Heart right ventricle (tissue), 16 donors: ENCODE results near the gene PI4KB. TPM values are rescaled to one million over a fixed set of nuclear protein-coding genes. Genes with fewer than 3 reads are reported as not detected.

Experiments
- ATAC-seq, 8 donors: fragments of 200-7000 bp; cut with Tn5 transposase; one replicate each; pipeline ENCODE4 v1.9.1; 2020; ENCODE audit warnings: mild to moderate bottlenecking in 8 of 8, moderate library complexity in 8 of 8, moderate number of reproducible peaks in 1 of 8
- DNase-seq, 2 donors: peaks; one replicate each; pipeline ENCODE4 v3.0.0-alpha.2; 2020
- H3K27ac ChIP-seq, 10 donors: fragments of 200-600 bp; sonication (generic) in 2 of 10; one replicate each; pipeline versions ENCODE4 v1.5.0 to v1.8.0; 2020 to 2022; ENCODE audit warnings: mild to moderate bottlenecking in 3 of 10
- H3K27me3 ChIP-seq, 7 donors: fragments of 200-600 bp; one replicate each; pipeline ENCODE4 v1.8.0; 2021 to 2022; ENCODE audit warnings: mild to moderate bottlenecking in 2 of 7
- H3K36me3 ChIP-seq, 9 donors: fragments of 200-600 bp; sonication (generic) in 1 of 9; one replicate each; pipeline versions ENCODE4 v1.5.0 to v1.8.0; 2020 to 2022; ENCODE audit warnings: mild to moderate bottlenecking in 2 of 9
- H3K4me1 ChIP-seq, 9 donors: fragments of 200-600 bp; sonication (generic) in 1 of 9; one replicate each; pipeline versions ENCODE4 v1.5.0 to v1.8.0; 2020 to 2022; ENCODE audit warnings: mild to moderate bottlenecking in 4 of 9
- H3K4me3 ChIP-seq, 10 donors: fragments of 200-600 bp; sonication (generic) in 2 of 10; one replicate each; pipeline versions ENCODE4 v1.5.0 to v1.8.0; 2020 to 2022; ENCODE audit warnings: mild to moderate bottlenecking in 7 of 10, moderate library complexity in 2 of 10
- H3K9me3 ChIP-seq, 11 donors: fragments of 200-600 bp in 10 of 11; sonication (generic) in 2 of 11; one replicate each; pipeline versions ENCODE4 v1.5.0 to v1.8.0; 2013 to 2022; ENCODE audit warnings: mild to moderate bottlenecking in 2 of 11, control low read depth in 1 of 11, moderate library complexity in 1 of 11
- WGBS, 2 donors: extraction: QIAGEN DNeasy Blood & Tissue Kit; methylation state at CpG; one replicate each; pipeline ENCODE4 v1.1.7; 2013; ENCODE audit warnings: inconsistent platforms in 1 of 2; 5-methylcytosine and 5-hydroxymethylcytosine counted together
- intact Hi-C, 10 donors: fragments of 100-400 bp; cut with DNase I; formaldehyde crosslinking; loops; one replicate each; pipeline versions ENCODE4 v1.11.1 to v1.14.2; 2022
- polyA plus RNA-seq, 2 donors: library from polyadenylated mRNA; stranded (reverse); fragments of 200-250 nt; gene quantifications; one replicate each; pipeline ENCODE4 v1.2.3, GENCODE V29; 2013
- total RNA-seq, 10 donors: library from RNA; stranded (reverse); fragmentation: NEBNext Ultra II Directional in 3 of 10; extraction: Animal tissue kit (Norgen Biotek cat#: 25700) in 3 of 10; gene quantifications; one replicate each; pipeline versions ENCODE4 v1.2.1 to v1.2.4, GENCODE V29; 2021 to 2023
- TF ChIP-seq, protein P1 (sequence below), 9 donors: fragments of 200-600 bp; sonication (generic) in 2 of 9; IDR thresholded peaks; one replicate each; pipeline versions ENCODE4 v1.5.0 to v1.8.0; 2021 to 2022; ENCODE audit warnings: antibody characterized with exemption in 9 of 9, mild to moderate bottlenecking in 5 of 9, moderate library complexity in 1 of 9
- donor health status: Arrhythmogenic right ventricular cardiomyopathy.
- donor health status: ischemic (EF 13 %, LVEDD 7.1; RV severe dilation, severe dysfunction).
- donor health status: healthy with polysubstance abuse.
- donor health status: DM: no; HTN: yes; CAD: no.
- donor health status: DM: no; HTN: no; CAD: no.
- donor health status: ischemic (EF 25% LVEDD 6.9; RV normal size, moderate dysfunction).
- donor health status: ischemic (EF 25% LVEDD 5.7; RV mildly dilated, moderate dysfunction).
- donor health status: healthy.
- donor health status: DM: yes; HTN: yes; CAD: no.
- donor health status: Ischemic cardiomyopathy.
- donor health status: ischemic (EF 35%, LVEDD 5.7; RV mildly dilated, moderate dysfunction).
- donor health status: nonischemic (EF 11% LVEDD 7.7; RV severe dilation, severe dysfunction).
- donor health status: DM: yes; HTN: yes; CAD: no.
- donor health status: PGD.
- donor health status: ischemic (EF 29% LVEDD 5.4; RV normal size, mild dysfunction).
- donor health status: nonischemic (EF 23%, LVEDD 6.1; RV moderate dilation, normal function).

The PI4KB gene
- total and polyA plus RNA-seq, 12 donors: 17.6 to 52.1 (median 40.2) TPM

DNA sequence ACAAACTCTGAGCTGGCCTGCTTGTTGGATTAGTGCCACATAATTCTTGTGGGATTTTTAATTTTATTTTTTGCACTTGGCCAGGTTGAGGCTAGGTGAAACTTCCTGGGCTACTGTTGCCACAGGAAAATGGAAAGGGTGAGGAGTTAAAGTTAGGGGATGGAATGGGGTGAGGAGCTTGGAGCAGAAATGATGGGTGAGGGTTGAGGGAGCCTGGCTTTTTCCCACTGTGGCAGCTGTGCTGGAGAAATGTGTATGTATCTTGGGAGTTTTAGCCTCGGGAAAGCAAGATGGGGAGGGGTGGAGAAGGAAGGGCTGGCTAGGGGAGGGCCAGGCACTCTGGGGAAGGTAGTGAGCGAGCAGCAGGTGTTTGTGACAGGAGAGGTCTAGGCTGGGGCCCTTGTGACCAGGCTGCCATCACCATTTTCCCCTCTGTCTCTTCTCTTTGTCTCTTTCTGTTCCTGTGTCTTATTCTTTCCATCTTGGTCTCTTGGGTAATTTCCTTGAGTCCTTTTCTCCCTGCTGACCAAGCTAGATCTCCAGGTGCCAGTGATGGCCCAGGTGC lies 43.1 kb downstream of the PI4KB start:
- Histone ChIP-seq H3K9me3 (no peaks in the 10 kb centered on the region), H3K27me3 (no peaks in the 10 kb centered on the region), H3K27ac (peak overlapping the region in 6 of 10 donors; percentile 94 to 99 (median 96)), H3K4me3 (peak overlapping the region in 6 of 10 donors; percentile 73 to 93 (median 84)), H3K4me1 (peaks cover 0 to 30% (median 20%) of the 10 kb centered on the region in 9 donors), H3K36me3 (peaks cover 0 to 45% (median 31%) of the 10 kb centered on the region in 9 donors)
- intact Hi-C loops: loop anchor here in 3 of 10 donors (5.0 to 10.0 kb wide), 3 partner anchors 43 to 113 kb away; partner anchors contain the start of genes PI4KB (in 1 of the 3), PSMB4 (in 1 of the 3) and RFX5 (in 1 of the 3)
- TF ChIP-seq, protein P1, sequence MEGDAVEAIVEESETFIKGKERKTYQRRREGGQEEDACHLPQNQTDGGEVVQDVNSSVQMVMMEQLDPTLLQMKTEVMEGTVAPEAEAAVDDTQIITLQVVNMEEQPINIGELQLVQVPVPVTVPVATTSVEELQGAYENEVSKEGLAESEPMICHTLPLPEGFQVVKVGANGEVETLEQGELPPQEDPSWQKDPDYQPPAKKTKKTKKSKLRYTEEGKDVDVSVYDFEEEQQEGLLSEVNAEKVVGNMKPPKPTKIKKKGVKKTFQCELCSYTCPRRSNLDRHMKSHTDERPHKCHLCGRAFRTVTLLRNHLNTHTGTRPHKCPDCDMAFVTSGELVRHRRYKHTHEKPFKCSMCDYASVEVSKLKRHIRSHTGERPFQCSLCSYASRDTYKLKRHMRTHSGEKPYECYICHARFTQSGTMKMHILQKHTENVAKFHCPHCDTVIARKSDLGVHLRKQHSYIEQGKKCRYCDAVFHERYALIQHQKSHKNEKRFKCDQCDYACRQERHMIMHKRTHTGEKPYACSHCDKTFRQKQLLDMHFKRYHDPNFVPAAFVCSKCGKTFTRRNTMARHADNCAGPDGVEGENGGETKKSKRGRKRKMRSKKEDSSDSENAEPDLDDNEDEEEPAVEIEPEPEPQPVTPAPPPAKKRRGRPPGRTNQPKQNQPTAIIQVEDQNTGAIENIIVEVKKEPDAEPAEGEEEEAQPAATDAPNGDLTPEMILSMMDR (IDR thresholded peaks at IDR 0.05): no peak
- DNase-seq (no peak), ATAC-seq (no peak)
- 67 to 72% methylated on average over 2 of the region's 2 CpGs for WGBS, 2 donors

DNA sequence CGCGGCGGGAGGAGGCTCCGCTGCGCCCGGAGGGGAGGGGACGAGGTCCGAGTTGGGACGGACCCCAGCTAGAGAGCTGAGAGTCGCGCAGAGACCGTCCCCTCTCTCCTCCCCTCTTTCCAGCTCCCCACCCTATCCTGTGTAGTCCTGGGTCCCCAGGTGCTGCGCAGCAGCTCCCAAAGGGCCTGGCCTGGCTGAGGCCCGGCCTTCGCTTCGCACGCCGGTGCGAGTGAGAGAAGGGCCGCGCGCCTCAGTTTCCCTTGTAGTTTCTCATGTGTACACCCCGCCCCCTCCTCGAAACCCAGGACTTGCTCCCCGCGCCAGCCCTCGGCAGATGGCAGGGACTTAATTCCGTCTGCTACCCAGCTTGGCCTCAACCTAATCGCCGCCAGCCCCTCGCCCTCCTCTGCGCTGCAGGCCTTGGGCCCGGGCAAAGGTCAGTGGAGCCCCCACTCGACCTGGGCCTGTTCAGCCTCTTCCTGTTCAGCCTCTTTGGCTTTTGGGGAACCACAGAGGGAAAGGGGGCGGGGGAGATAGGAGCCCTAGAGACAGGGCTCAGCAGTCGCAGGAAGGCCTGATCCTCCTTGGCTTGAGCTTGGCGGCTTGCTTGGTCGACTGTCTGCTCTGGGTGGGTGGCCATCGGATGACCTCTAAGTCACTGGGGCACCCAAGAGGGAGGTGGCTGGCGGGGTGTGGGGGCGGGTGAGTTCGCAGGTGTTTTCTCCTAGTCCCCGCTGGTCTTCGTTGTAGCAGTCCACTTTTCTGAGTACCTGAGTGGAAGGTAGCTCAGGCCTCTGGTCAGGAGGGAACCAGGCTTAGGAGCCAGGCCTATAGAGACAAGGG lies 44.1 kb downstream of the PI4KB start:
- H3K27me3 ChIP-seq: no peaks in the 10 kb centered on the region
- intact Hi-C loops: loop anchor here in 3 of 10 donors (5.0 to 10.0 kb wide), 3 partner anchors 44 to 114 kb away; partner anchors contain the start of genes PI4KB (in 1 of the 3), PSMB4 (in 1 of the 3) and RFX5 (in 1 of the 3)
- WGBS, 2 donors: 9 to 11% methylated on average over 44 of the region's 44 CpGs
- peak overlapping the region; percentile 73 to 96 (median 86) for H3K4me3 ChIP-seq
- peaks cover 0 to 30% (median 20%) of the 10 kb centered on the region in 9 donors for H3K4me1 ChIP-seq
- H3K36me3 ChIP-seq: peaks cover 0 to 35% (median 25%) of the 10 kb centered on the region in 9 donors
- H3K9me3 ChIP-seq: no peaks in the 10 kb centered on the region
- ATAC-seq (peak in 2 of 8 donors; percentile 0 to 15), DNase-seq (peak in 1 of 2 donors; percentile 32)
- peak overlapping the region; percentile 94 to 99 (median 97) for H3K27ac ChIP-seq
- TF ChIP-seq, protein P1 (IDR thresholded peaks at IDR 0.05): no peak

DNA sequence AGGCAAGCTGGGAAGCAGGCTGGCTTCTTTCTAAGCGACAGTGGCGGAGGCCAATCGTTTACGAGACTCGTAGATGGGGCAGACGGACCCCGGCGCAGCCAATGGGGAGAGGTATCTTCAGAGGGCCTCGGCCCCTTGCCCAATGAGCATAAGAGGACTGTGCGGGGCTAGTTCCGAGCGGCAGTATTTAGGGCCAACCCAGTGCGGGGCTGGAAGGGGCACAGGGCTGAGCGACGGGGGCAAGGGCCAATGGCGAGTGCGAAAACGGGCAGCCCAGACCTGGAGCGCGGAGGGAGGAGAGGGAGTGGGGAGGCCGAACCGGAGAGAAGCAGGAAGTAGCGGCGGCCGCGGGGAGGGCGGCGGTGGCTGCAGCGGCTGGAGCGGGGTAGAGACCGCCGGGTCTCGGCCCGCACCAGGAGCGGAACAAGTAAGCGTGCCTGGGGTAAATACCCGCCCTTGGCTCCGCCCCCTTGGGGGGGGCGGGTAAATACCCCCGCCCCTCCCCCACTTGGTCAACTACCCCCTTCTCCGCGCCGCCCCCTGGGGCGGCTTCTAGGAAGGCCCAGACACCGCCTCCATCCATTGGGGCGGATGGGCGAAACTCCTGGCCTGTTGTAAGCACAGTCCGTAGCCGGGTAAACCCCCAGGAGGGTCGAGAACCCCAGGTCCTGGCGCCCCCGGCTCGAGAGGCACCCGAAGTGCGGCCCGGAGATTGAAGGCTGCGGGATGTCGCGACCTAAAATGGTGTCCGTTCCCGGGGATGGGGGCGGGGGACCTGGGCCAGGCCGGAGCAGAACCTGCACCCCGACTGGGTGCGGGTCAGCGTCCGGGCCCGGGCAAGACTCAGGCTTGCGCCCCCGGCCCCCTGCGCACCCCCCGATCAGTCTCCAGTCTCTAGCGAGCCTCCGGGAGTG lies 45.0 kb downstream of the PI4KB start, which contains the start of gene ZNF687:
Gene ZNF687 (plus strand): TSS at position 331 of the 914 bp plus-strand sequence. CDS start 3,993 bp downstream, outside the sequence.
- H3K9me3 ChIP-seq: no peaks in the 10 kb centered on the region
- intact Hi-C loops: loop anchor here in 4 of 10 donors (1.0 to 10.0 kb wide), 7 partner anchors 28 to 117 kb away; partner anchors contain the start of genes PI4KB (in 2 of the 4), PSMB4 (in 2 of the 4), PIP5K1A (in 1 of the 4) and PSMD4 (in 1 of the 4)
- no peaks in the 10 kb centered on the region for H3K27me3 ChIP-seq
- peak within 1 kb of the TSS; percentile 94 to 99 (median 97) for H3K27ac ChIP-seq
- peaks cover 0 to 36% (median 20%) of the 10 kb centered on the region in 9 donors for H3K4me1 ChIP-seq
- H3K36me3 ChIP-seq: peaks cover 0 to 26% (median 17%) of the 10 kb centered on the region in 9 donors
- 0 to 1% methylated on average over 72 to 74 of the region's 74 CpGs for WGBS, 2 donors
- ATAC-seq (peak; percentile 90 to 96 (median 94)), DNase-seq (peak; percentile 100)
- peak within 1 kb of the TSS; percentile 73 to 96 (median 86) for H3K4me3 ChIP-seq
- TF ChIP-seq, protein P1 (IDR thresholded peaks at IDR 0.05): peak in 1 of 9 donors; percentile 13
